Fibroblast of the aortic adventitia (primary cell): Measurements from ENCODE around the gene NTN3. TPM values are rescaled to one million over a fixed set of nuclear protein-coding genes. Genes with fewer than 3 reads are reported as not detected.

ENCODE experiments used
- DNase-seq: peaks from one replicate; pipeline ENCODE4 v3.0.0-alpha.2; 2010; ENCODE audit warnings: low read depth
- H3K4me3 ChIP-seq: 2 replicates; pipeline ENCODE4 v1.5.1; 2011; ENCODE audit warnings: low read depth, mild to moderate bottlenecking, control low read depth, low read length, moderate library complexity
- CTCF ChIP-seq: IDR thresholded peaks from 2 replicates; pipeline ENCODE4 v1.5.1; 2011; ENCODE audit warnings: mild to moderate bottlenecking, low read length, control low read depth, inconsistent platforms; ENCODE audit not compliant: insufficient read depth
- total RNA-seq: library from RNA; depleted of rRNA; stranded (reverse); fragments of >200 nt; gene quantifications from 2 replicates; pipeline ENCODE4 v1.2.3, GENCODE V29; 2012; ENCODE audit warnings: low replicate concordance

The NTN3 gene
- total RNA-seq, 1 donor = 0.45 TPM

- no peak for DNase-seq
- TF ChIP-seq CTCF = no peak
- no peak overlapping the region for H3K4me3 ChIP-seq
These were observed 22.5 kb downstream of the NTN3 start for GRCh38 chr16:2493605-2494004.

GRCh38 chr16:2494616-2495015 is 23.5 kb downstream of the NTN3 start:
- no peak for DNase-seq
- TF ChIP-seq CTCF = no peak
- no peak overlapping the region for H3K4me3 ChIP-seq

- no peak for DNase-seq
- TF ChIP-seq CTCF = no peak
- no peak overlapping the region for H3K4me3 ChIP-seq
These were observed 23.9 kb downstream of the NTN3 start for GRCh38 chr16:2495041-2495440.

GRCh38 chr16:2496223-2497115 is 25.4 kb downstream of the NTN3 start:
- no peak overlapping the region for H3K4me3 ChIP-seq
- no peak for TF ChIP-seq CTCF
- DNase-seq = no peak

GRCh38 chr16:2497116-2497630 is 26.1 kb downstream of the NTN3 start:
- H3K4me3 ChIP-seq = no peak overlapping the region
- no peak for TF ChIP-seq CTCF
- DNase-seq = peak; percentile 41

GRCh38 chr16:2497695-2498484 is 26.8 kb downstream of the NTN3 start:
- DNase-seq = no peak
- TF ChIP-seq CTCF = no peak
- H3K4me3 ChIP-seq = no peak overlapping the region
